Tibial artery (tissue), 4 donors: ENCODE data around the gene HHLA2.

Experiments used
- DNase-seq, 2 donors: peaks; one replicate each; pipeline ENCODE4 v3.0.0-alpha.2; 2019
- H3K27ac ChIP-seq, 2 donors: fragments of 200-600 bp; sonication (generic) in 1 of 2; 1 replicate in 1 of 2; 2 replicates in 1 of 2; pipeline ENCODE4 v1.5.1; 2018 to 2019; ENCODE audit warnings: mild to moderate bottlenecking in 1 of 2
- H3K27me3 ChIP-seq, 2 donors: fragments of 200-600 bp; sonication (generic) in 1 of 2; one replicate each; pipeline versions ENCODE4 v1.5.1 to v1.6.0; 2016 to 2019
- H3K36me3 ChIP-seq, 3 donors: fragments of 200-600 bp; sonication (generic) in 2 of 3; one replicate each; pipeline ENCODE4 v1.5.1; 2016 to 2019; ENCODE audit warnings: mild to moderate bottlenecking in 2 of 3
- H3K4me1 ChIP-seq, 4 donors: fragments of 200-600 bp; sonication (generic) in 2 of 4; 1 replicate in 3 of 4; 2 replicates in 1 of 4; pipeline ENCODE4 v1.5.1; 2016 to 2019
- H3K4me3 ChIP-seq, 2 donors: fragments of 200-600 bp; sonication (generic) in 1 of 2; 1 replicate in 1 of 2; 2 replicates in 1 of 2; pipeline ENCODE4 v1.5.1; 2018 to 2019; ENCODE audit warnings: mild to moderate bottlenecking in 2 of 2
- H3K9me3 ChIP-seq, 3 donors: fragments of 200-600 bp; sonication (generic) in 1 of 3; one replicate each; pipeline ENCODE4 v1.5.1; 2016 to 2019
- intact Hi-C: fragments of 100-400 bp; cut with DNase I; formaldehyde crosslinking; loops from one replicate; pipeline ENCODE4 v1.15.0; 2023; ENCODE audit warnings: low total_unique reads
- TF ChIP-seq, protein P1 (sequence below), 2 experiments: fragments of 200-600 bp in 1 of 2; fragments of 450-650 bp in 1 of 2; IDR thresholded peaks; one replicate each; pipeline ENCODE4 v1.5.1; 2017 to 2019; ENCODE audit warnings: antibody characterized with exemption in 2 of 2, mild to moderate bottlenecking in 1 of 2, moderate library complexity in 1 of 2

Gene HHLA2

DNA sequence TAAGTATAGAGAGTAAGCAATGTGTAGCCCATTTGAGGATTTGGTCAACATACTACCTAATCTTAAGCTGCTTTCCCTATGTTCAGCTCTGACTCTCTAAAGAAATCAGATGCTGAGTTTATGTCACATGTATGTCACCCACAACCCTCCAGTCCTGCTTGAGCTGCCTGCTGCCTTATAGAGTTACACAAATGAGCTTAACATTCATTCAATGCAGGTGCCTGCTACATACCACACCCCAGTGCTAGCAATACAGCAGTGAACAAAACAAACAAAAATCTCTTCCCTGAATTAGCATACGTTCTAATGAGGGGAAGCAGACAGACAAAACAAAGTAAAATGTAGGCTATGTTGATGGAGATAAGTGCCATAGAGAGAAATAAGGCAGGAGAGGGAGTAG, 93.0 kb downstream of the HHLA2 start:
- Histone ChIP-seq H3K27ac (no peak overlapping the region), H3K27me3 (no peaks in the 10 kb centered on the region), H3K36me3 (no peaks in the 10 kb centered on the region), H3K4me3 (no peak overlapping the region), H3K9me3 (no peaks in the 10 kb centered on the region), H3K4me1 (peaks cover 0 to 5% (median 0%) of the 10 kb centered on the region in 4 donors)
- no peak for DNase-seq
- TF ChIP-seq, protein P1, sequence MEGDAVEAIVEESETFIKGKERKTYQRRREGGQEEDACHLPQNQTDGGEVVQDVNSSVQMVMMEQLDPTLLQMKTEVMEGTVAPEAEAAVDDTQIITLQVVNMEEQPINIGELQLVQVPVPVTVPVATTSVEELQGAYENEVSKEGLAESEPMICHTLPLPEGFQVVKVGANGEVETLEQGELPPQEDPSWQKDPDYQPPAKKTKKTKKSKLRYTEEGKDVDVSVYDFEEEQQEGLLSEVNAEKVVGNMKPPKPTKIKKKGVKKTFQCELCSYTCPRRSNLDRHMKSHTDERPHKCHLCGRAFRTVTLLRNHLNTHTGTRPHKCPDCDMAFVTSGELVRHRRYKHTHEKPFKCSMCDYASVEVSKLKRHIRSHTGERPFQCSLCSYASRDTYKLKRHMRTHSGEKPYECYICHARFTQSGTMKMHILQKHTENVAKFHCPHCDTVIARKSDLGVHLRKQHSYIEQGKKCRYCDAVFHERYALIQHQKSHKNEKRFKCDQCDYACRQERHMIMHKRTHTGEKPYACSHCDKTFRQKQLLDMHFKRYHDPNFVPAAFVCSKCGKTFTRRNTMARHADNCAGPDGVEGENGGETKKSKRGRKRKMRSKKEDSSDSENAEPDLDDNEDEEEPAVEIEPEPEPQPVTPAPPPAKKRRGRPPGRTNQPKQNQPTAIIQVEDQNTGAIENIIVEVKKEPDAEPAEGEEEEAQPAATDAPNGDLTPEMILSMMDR (IDR thresholded peaks at IDR 0.05): no peak
- intact Hi-C loops: no loop called here

DNA sequence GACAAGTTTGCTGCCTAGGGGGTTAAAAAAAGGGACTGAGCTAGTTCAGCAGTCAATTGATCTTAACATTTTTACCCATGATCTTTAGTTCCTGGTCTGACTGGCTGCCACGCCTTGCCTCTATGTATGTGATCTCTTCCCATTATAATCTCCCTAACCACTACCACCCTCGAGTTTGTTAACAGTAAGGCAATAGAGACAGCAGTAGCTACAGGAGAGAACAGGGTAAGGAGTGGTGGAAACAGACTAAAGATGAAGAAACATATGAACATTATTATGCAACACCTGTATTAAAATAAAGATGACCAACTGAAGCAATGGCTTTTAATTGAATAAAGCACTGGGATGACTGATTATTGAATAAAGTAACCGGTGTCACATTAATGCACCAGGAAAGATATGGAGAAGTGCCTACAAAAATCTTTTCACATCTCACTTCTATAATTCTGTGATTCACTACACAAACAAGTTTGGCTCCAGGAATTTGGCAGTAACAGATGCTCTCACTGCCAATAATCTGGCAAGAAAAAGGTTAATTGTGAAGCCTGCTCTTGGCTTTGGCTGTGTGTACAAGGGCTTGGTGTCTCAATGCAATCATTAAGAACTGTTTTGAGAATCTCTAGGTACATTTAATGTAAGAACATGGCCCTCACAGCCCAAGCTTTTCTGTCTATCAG, 95.7 kb downstream of the HHLA2 start:
- peaks cover 0 to 5% (median 0%) of the 10 kb centered on the region in 4 donors for H3K4me1 ChIP-seq
- H3K36me3 ChIP-seq: no peaks in the 10 kb centered on the region
- H3K27me3 ChIP-seq: no peaks in the 10 kb centered on the region
- H3K9me3 ChIP-seq: no peaks in the 10 kb centered on the region
- TF ChIP-seq, protein P1 (IDR thresholded peaks at IDR 0.05): no peak
- intact Hi-C loops: no loop called here
- DNase-seq: no peak
- no peak overlapping the region for H3K4me3 ChIP-seq
- H3K27ac ChIP-seq: no peak overlapping the region

DNA sequence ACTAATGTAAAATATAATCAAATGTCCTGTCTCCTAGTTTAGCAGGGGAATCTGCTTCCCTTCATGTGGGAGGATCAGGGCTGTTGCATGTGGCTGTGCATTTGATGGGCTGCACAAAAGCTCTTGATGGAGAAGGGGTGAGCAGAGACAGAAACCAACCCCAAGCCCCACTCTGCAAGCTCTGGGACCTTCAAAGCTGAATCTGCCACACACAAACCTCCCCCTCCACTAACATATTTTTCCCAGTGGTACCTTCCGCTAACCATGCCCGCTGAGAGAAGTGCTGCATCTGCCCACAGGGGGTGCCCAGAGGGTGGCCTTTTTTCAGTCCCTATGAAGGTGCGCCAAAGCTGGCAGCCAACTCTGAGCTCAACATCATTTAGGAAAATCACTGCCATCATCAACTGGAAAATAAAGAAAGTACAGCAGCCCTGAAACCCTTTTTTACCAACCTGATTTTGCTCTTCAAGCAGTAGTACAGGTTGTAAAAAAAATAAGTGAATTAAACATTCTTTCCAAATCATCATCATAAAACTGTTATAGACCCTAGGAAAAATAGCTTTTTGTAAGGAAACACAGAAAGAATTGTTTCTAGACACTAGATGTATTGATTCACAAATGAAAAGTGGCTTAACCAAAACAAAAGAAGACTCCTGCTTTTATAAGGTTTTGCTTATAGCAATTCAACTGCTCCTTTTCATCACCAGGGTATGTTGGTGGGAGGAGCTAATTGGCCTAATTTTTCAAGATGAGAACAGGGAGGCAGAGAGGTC, 97.0 kb downstream of the HHLA2 start:
- no peak overlapping the region for H3K27ac ChIP-seq
- intact Hi-C loops: no loop called here
- H3K4me3 ChIP-seq: no peak overlapping the region
- H3K9me3 ChIP-seq: no peaks in the 10 kb centered on the region
- no peaks in the 10 kb centered on the region for H3K27me3 ChIP-seq
- TF ChIP-seq, protein P1 (IDR thresholded peaks at IDR 0.05): no peak
- H3K4me1 ChIP-seq: peaks cover 0 to 5% (median 0%) of the 10 kb centered on the region in 4 donors
- no peaks in the 10 kb centered on the region for H3K36me3 ChIP-seq
- no peak for DNase-seq

DNA sequence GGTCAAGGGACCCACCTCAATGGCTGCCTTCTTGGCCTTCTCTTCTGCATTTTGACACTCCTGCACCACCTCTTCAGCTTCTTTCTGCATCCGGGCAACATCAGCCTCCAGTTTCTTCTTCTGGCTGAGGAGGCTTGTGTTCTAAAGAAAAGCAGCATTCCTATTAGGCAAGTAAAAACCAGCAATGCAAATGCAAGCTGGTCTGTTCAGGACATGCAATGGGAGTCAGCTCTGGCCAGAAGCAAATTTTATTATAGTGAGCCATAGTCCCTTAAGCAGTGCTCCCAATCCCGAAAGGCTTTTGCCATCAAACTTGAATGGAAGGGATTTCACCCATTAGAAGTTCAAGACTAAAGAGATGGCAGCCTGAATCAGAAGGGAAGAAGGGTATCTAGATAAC, 97.7 kb downstream of the HHLA2 start:
- no peak overlapping the region for H3K4me3 ChIP-seq
- H3K9me3 ChIP-seq: no peaks in the 10 kb centered on the region
- no peaks in the 10 kb centered on the region for H3K27me3 ChIP-seq
- no peak for DNase-seq
- no peaks in the 10 kb centered on the region for H3K36me3 ChIP-seq
- peaks cover 0 to 5% (median 0%) of the 10 kb centered on the region in 4 donors for H3K4me1 ChIP-seq
- H3K27ac ChIP-seq: no peak overlapping the region
- intact Hi-C loops: no loop called here
- TF ChIP-seq, protein P1 (IDR thresholded peaks at IDR 0.05): no peak

DNA sequence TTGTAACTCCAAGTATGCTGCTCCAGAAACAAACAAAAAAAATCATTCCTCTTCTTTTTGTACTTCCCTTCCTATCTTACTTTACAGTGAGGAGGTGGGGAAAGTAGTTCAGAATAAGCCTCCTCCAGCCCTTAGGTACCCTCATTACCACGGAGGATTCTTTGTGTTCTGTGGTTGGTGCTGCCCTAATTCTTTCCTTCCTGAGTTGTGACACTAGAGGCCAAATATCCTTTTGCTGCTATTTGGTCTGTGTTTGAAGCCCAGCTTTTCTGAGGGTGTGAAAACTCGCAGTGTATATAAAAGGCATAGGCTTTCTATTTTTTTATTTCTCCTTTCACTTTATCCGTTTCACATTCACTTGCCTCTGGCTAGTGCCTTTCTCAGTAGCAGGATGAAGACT, 98.2 kb downstream of the HHLA2 start:
- no peaks in the 10 kb centered on the region for H3K27me3 ChIP-seq
- H3K4me3 ChIP-seq: no peak overlapping the region
- H3K27ac ChIP-seq: no peak overlapping the region
- H3K36me3 ChIP-seq: no peaks in the 10 kb centered on the region
- H3K9me3 ChIP-seq: no peaks in the 10 kb centered on the region
- DNase-seq: no peak
- TF ChIP-seq, protein P1 (IDR thresholded peaks at IDR 0.05): no peak
- intact Hi-C loops: no loop called here
- H3K4me1 ChIP-seq: peaks cover 0 to 5% (median 0%) of the 10 kb centered on the region in 4 donors
